SKM-1 treated with dmso at 0.1 percent for 144 hours (cell line): ENCODE results near the gene ZC3H8.

Source experiments
- DNase-seq: peaks from one replicate; lab custom pipeline; 2025; ENCODE audit not compliant: unreplicated experiment; lab: John Stamatoyannopoulos, UW

Gene ZC3H8

GRCh38 chr2:112195950-112196349, 58.9 kb downstream of the ZC3H8 start:
- DNase-seq: no peak

DNA sequence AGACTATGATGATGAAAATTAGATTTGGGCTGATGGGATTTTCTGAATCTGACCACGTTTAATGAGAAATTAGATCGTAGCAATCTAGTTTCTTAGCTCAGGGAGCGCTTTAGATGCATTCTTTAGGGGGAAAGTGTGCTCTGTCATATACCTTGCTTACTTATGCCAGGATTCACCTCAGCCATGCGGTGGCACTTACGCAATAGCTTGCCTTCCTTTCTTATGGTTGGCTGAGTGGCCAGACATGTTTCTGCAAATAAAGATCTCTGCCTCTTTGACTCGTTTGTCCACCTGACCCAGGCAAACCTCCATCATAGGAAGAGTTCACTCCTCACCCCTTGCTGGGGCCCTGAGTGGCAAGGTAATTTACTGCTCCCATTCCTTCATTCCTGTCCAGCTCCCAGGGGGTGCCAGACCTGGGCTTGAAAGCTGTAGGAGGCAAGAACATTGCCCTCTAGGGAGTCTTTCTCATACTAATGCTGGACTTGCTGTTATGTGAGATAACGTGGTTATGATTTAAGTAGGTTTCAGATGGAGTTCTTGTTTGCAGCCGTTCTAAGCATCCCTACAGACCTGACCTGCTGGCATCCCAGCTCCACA, 59.6 kb downstream of the ZC3H8 start:
- DNase-seq: no peak

DNA sequence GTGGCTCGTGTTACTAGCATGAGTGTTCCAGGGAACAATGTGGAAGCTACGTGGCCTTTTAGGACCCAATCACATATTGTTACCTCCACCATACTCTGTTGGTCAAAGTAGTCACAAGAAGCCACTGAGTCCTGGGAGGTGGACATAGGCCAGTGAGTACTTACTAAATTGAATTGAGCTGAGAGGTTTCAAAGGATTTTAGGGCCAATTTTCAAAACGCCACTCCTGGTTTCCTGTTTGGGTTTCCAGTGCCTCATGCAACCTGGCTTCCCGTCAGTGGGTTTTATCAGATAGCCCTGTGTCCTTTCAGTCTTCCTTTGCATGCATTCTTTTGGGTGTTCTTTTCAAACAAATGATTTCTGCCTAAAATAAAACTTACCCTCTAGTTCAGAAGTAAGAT, 60.4 kb downstream of the ZC3H8 start:
- no peak for DNase-seq

- DNase-seq: no peak
These were observed 60.8 kb downstream of the ZC3H8 start for GRCh38 chr2:112194028-112194427.

- DNase-seq: no peak
These were observed 65.8 kb downstream of the ZC3H8 start for GRCh38 chr2:112189001-112189556.

- DNase-seq: no peak
These were observed 66.8 kb downstream of the ZC3H8 start for GRCh38 chr2:112187805-112188596.

- no peak for DNase-seq
These were observed 67.7 kb downstream of the ZC3H8 start for GRCh38 chr2:112187046-112187715.

DNA sequence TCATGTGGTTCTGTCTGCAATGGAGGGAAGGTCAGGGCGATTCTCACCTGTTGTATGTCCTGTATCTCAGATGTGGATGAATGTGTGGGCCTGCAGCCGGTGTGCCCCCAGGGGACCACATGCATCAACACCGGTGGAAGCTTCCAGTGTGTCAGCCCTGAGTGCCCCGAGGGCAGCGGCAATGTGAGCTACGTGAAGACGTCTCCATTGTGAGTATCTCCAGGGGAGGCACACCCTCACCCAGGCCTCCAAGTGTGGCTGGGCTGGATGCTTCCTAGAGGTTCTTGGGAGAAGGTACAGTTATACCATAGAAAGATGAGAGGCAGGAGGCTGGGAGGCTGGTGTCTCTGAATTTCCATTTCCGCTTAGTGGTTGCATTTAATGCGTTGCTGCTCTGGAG, 69.7 kb downstream of the ZC3H8 start:
- DNase-seq: no peak

DNA sequence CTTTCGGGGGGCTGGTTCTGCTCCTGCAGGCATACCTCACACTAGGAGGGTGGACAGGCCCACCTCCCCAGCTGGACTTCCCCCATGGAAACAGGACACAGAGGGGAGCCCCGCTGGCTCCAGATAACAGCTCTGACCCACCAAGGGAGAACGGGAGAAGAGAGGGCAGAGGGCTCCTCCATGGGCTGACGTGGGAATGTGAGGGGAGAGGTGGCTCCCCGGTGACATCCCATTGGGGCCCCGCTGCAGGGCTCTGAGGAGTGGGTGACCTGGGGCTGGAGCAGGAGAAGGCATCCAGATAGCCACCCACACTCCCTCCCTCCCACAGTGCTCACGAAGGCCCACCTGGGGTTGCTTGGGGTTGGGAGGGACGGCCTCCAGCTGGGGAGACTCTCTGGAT, 70.7 kb downstream of the ZC3H8 start:
- no peak for DNase-seq

DNA sequence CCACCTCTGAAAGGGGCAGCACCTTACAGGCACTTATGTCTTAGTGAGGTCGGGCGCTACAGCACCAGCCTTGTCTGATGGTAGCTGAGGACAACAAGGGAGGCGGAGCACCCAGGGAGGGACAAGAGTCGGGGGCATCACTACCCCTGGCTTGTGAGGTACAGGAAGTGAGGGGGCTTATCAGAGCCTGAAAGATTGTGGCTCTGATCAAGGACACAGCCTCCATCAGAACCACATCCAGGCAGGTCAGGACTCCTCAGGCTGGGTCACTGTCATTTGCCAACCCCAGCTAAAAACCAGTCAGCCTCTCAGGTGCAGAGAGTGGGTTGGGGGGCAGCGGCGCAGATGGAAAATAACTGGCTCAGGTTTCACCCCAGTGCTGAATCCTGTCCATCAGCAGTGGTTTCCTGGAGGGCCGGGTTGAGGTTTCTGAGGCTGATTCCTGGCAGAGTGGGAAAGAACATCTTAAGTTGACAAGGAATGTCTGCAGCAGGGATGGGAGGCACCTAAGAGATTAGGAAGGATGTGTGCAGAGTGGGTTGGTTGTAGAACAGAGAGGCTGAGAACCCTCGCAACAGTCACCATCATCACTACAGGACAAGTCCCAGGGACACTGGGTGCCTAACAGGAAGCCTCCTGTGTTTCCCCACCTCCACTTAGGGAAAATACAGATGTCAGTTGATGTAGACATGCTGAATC, 71.4 kb downstream of the ZC3H8 start:
- DNase-seq: no peak

- no peak for DNase-seq
These were observed 72.2 kb downstream of the ZC3H8 start for GRCh38 chr2:112182581-112183034.

- DNase-seq: no peak
These were observed 73.1 kb downstream of the ZC3H8 start for GRCh38 chr2:112181571-112182290.

- no peak for DNase-seq
These were observed 78.8 kb downstream of the ZC3H8 start for GRCh38 chr2:112175958-112176573.

GRCh38 chr2:112175333-112175732, 79.5 kb downstream of the ZC3H8 start:
- no peak for DNase-seq

DNA sequence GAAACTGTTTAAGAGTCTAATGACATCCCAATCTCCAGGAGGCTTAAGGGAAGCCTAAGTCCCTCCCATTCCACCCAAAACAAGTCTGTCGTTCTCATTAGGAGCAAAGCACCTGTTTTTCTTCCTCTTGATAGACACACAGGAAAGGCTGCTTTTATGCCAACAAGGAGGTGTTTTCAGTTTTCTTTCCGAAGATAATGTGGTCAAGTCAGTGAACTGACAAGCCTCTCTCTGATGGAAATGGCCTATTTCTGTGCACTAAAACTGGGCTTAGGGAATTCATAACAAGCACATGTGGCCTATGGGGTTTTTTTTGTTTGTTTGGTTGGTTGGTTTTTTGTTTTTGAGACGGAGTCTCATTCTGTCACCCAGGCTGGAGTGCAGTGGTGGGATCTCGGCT, 80.5 kb downstream of the ZC3H8 start:
- no peak for DNase-seq

- DNase-seq: no peak
These were observed 81.1 kb downstream of the ZC3H8 start for GRCh38 chr2:112173646-112174319.

GRCh38 chr2:112170495-112170894, 84.3 kb downstream of the ZC3H8 start:
- no peak for DNase-seq

DNA sequence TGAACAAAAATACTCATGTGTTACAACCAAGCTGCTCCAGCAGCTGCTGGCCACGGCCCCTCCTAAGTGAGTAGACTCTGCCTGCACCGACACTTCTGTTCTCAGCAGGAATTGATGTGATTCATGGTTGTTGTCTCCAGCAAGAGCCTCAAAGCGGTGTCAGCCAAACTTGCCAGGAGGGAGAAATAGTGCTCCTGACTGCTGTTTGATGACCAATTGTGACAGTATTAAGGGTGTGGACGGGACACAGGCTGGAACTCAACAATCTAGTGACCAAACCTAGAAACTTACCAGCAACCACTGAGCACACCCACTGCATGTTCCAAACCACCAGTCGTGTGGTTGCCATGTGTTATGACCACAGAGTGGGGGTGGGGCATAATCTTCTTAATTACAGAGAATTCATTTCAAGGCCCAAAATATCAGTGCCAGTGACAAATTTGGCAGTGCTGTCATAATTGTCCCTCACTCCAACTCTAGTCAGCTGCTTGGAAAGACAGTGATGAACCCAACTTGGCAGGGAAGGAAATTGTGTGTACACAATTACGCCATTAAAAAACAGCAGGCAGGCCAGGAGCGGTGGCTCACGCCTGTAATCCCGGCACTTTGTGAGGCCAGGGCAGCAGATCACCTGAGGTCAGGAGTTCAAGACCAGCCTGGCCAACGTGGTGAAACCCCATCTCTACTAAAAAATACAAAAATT, 86.3 kb downstream of the ZC3H8 start:
- no peak for DNase-seq
